Amygdala (tissue), 56 donors: ENCODE measurements around the gene BUD23.
"Not testable (repeated sequence)": the region's sequence is repeated elsewhere in the genome, so short reads cannot be mapped to it uniquely, and the experiment has no call there.

Experiments
- DNase-seq, 56 donors: peaks; one replicate each; lab custom pipeline; 2025; lab: John Stamatoyannopoulos, UW

Gene BUD23

GRCh38 chr7:73717025-73717807, 33.8 kb downstream of the BUD23 start:
- peak in 7 of 56 donors; percentile 12 to 36 (median 23) for DNase-seq

GRCh38 chr7:73717991-73718405, 34.6 kb downstream of the BUD23 start:
- DNase-seq: no peak

GRCh38 chr7:73718438-73718881, 35.1 kb downstream of the BUD23 start:
- DNase-seq: no peak

DNA sequence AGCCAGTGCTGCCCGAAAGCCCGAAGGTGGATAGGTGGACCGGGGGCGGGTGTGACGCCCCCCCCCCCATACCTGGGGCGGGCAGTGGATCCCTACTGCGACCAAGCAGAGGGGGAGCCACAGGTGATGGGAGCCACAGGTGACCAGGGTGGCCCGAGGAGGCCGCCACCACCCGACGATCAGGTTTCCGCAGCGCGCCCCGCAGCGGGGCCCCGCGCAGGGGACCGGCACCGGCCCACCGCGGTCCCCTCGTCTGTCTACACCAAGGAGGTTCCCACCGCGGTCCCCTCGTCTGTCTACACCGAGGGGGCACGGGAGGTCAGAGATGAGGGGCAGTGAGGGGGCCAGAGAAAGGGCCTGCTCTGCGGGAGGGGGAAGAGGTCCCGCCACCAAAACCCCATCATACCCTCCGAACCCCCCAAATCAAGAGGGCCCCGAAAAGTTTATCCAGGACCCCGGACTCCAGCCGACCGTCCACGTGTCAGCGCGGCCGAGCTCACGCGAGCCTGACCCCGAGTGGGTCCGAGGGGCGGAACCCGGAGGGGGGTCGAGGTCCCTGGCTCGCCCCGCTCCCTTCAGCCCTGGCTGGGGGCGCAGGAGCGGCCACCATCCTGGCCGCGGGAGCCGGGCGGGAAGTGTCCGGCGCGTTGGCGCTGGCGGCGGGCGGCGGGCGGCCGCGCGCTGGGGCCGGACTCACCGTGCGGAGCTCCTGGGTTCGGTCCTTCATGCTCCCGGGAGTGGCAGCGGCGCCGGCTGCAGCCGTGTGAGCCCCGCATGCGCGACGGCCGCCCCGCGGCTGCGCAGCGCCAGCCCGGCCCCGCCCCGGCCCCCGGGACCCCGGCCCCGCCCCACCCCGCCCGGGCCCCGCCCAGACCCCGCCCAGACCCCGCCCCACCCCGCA, 35.8 kb downstream of the BUD23 start, which contains the start of gene STX1A:
TSS of gene STX1A (minus strand) at position 765 of the 901 bp plus-strand sequence. CDS start at position 727, 38 bp downstream.
- DNase-seq: peak in 43 of 56 donors; percentile 18 to 83 (median 53)

- no peak for DNase-seq
Observed at GRCh38 chr7:73719806-73720169, 36.4 kb downstream of the BUD23 start.

GRCh38 chr7:73720443-73720842, 37.0 kb downstream of the BUD23 start:
- DNase-seq: not testable (repeated sequence)

DNA sequence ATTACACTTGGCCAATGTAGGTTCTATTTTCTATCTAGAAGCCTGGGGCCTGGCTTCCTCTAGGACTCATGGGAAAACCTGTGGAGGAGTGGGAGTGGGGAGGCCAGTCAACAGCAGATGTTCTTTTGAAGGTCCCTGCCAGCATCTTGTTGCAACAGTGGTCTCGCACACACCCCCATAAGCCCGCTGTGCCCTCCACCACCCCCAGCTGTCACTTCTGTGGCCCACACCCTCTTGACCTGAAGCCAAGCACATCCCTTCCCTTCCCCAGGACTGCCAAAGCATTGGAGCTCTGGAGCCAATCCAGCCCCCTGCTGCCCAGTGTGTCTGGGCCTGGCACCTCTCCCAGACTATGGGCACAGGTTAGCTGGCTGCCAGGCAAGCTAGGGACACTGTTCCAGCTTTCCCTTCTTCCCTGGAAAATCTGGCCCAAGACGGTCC, 38.0 kb downstream of the BUD23 start:
- peak in 43 of 56 donors; percentile 17 to 83 (median 50) for DNase-seq

DNA sequence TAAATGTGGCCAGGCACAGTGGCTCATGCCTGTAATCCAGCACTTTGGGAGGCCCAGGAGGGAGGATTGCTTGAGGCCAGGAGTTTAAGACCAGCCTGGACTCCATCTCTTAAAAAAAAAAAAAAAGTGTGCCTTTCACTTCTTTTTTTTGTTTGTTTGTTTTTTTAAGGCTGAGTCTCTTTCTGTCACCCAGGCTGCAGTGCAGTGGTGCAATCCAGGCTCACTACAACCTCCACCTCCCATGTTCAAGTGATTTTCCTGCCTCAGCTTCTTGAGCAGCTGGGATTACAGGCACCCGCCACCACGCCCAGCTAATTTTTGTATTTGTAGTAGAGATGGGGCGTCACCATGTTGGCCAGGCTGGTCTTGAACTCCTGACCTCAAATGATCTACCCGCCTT, 38.8 kb downstream of the BUD23 start:
- not testable (repeated sequence) for DNase-seq

DNA sequence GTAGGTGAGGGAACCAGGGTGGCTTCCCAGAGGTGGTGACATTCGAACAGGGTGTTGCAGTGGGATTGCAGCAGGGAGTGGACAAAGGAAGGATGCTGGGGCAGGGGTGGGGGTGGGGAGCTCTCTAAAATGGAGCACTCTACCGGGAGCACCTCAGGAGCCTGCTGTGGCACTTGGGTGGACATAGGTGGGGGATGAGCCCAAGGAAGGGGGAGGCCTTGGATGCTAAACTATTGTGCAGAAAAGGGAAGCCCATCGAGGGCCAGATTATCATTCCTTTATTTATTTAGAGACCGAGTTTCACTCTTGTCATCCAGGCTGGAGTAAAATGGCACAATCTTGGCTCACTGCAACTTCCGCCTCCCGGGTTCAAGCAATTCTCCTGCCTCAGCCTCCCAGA, 39.4 kb downstream of the BUD23 start:
- no peak for DNase-seq

GRCh38 chr7:73723813-73724212, 40.4 kb downstream of the BUD23 start:
- no peak for DNase-seq

DNA sequence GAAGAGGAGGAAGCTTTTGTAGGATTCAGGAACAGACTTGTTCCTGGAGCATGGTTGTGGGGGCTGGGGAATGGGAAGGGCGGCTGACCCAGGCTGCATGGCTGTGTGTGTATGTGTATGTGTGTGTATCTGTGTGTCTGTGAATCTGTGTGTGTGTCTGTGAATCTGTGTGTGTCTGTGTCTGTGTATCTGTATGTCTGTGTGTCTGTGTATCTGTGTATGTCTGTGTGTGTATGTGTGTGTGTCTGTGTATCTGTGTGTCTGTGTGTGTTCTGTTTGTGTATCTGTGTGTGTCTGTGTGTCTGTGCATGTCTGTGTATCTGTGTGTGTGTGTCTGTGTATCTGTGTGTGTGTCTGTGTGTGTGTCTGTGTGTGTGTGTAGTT, 42.7 kb downstream of the BUD23 start:
- DNase-seq: no peak

- no peak for DNase-seq
Observed at GRCh38 chr7:73727952-73728351, 44.6 kb downstream of the BUD23 start.

- DNase-seq: no peak
Observed at GRCh38 chr7:73728551-73728950, 45.2 kb downstream of the BUD23 start.

- DNase-seq: no peak
Observed at GRCh38 chr7:73730485-73730884, 47.1 kb downstream of the BUD23 start.

DNA sequence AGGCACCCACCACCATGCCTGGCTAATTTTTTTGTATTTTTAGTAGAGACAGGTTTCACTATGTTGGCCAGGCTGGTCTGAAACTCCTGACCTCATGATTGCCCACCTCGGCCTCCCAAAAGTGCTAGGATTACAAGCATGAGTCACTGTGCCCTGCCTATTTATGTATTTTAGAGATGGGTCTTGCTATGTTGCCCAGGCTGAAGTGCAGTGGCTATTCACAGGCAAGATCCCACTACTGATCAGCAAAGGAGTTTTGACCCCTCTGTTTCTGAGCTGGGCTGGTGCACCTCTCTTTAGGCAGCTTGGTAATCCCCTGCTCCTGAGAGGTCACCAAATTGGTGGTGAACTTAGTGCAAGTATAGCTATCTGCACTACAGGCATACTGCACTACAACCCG, 49.0 kb downstream of the BUD23 start:
- no peak for DNase-seq

DNA sequence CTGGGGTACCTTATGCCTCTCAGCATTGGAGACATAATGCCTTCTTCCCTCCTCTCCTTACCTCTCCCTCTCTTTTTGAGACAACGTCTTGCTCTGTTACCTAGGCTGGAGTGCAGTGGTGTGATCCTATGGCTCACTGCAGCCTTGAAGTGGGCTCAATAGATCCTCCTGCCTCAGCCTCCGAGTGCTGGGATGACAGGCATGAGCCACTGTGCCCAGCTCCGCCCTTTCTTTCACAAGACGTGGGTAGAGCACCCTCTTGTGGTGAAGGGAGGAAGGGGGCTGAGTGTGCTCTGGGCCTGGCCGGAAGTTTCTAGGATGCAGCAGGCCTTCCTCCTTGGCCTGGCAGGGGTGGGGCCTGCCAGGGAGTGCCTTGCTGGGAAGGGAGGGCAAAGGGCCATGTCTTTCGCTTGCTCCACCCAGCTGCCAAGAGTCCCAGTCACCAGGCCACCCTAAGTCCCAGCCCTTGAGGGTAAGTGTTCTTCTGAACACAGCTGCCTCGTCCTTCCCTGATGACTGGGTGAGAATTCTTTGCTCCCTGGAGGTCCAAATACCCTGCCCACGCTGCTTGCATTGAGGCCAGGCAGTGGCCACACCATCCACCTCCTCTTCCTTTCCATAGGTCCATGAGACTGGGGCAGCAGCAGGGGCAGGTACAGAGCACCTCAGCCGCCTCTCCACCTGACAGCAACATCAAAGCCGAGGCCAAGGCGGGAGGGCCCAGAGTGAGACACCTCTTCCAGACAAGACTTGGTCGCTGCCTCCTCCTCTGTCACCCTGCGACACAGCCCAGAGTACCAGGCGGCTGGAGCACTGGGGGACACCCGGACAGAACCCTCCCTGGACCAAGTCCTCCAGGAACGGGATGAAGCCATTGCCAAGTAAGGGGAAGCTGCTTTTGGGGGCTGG, 51.5 kb downstream of the BUD23 start:
- DNase-seq: peak in 17 of 56 donors; percentile 10 to 49 (median 28)

- DNase-seq: no peak
Observed at GRCh38 chr7:73735528-73735905, 52.1 kb downstream of the BUD23 start.

GRCh38 chr7:73736885-73737284, 53.5 kb downstream of the BUD23 start:
- no peak for DNase-seq

- DNase-seq: no peak
Observed at GRCh38 chr7:73737491-73738219, 54.3 kb downstream of the BUD23 start.

GRCh38 chr7:73738220-73738611, 54.8 kb downstream of the BUD23 start:
- peak in 30 of 56 donors; percentile 13 to 66 (median 39) for DNase-seq
